Adipose tissue (tissue), 3 donors: Measurements from ENCODE around the gene TAOK3. TPM values are rescaled to one million over a fixed set of nuclear protein-coding genes. Genes with fewer than 3 reads are reported as not detected.
"Not testable (repeated sequence)": the region's sequence is repeated elsewhere in the genome, so short reads cannot be mapped to it uniquely, and the experiment has no call there.

Source experiments
- H3K27ac ChIP-seq: one replicate; pipeline ENCODE4 v1.5.1; 2013; ENCODE audit warnings: low read depth, low read length
- WGBS, 3 donors: extraction: QIAGEN DNeasy Blood & Tissue Kit; methylation state at CpG; one replicate each; pipeline ENCODE4 v1.1.7; 2013; 5-methylcytosine and 5-hydroxymethylcytosine counted together
- polyA plus RNA-seq, 3 donors: library from polyadenylated mRNA; stranded (reverse); fragments of 200-250 nt; gene quantifications; one replicate each; pipeline ENCODE4 v1.2.3, GENCODE V29; 2013
- donor health status: healthy with polysubstance abuse.
- donor health status: Bipolar disorder and iron deficiency.
- donor health status: healthy.

The TAOK3 gene
- polyA plus RNA-seq, 3 donors: 7.9 to 16.4 (median 12.0) TPM

DNA sequence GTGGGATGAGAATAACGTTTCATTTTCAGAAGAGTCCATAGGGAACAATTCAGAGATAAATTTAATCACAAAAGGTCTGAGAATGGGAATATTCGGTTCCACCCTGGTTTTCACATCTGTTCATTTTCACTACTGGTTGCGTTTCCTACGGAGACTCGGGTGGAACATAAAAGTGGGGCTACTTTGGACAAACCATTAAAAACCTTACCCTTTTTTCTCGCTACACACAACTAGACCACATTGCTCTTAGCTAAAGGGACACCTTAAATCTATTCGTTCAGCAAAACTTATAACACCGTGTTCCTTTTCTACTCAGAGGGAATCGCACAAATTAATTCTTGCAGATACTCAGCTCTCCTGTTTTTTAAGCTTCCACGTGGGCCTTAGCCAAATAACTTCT is 2.6 kb upstream of the TAOK3 start:
- WGBS, 3 donors: 53 to 65% (median 63%) methylated on average over 10 of the region's 10 CpGs
- H3K27ac ChIP-seq: no peak overlapping the region

DNA sequence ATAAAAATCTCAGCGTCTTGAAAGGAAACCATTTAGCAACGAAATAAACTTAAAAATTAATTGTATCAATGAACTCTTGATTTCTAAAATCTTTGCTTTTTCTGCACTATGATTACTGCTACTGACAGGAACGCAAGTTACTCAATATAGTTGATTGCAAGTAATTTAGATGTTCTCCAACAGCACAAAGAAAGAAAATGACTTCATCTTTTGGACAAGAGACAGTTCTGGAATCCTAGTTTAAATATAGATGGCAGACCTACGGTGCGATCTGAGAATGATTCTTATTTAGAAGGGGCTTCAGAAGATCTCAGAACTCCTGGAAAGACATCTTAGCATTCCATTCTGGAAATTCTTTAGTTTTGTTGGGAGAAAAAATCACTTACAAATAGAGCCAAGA is 2.2 kb upstream of the TAOK3 start:
- no peak overlapping the region for H3K27ac ChIP-seq
- 60 to 77% (median 64%) methylated on average over 5 of the region's 5 CpGs for WGBS, 3 donors

DNA sequence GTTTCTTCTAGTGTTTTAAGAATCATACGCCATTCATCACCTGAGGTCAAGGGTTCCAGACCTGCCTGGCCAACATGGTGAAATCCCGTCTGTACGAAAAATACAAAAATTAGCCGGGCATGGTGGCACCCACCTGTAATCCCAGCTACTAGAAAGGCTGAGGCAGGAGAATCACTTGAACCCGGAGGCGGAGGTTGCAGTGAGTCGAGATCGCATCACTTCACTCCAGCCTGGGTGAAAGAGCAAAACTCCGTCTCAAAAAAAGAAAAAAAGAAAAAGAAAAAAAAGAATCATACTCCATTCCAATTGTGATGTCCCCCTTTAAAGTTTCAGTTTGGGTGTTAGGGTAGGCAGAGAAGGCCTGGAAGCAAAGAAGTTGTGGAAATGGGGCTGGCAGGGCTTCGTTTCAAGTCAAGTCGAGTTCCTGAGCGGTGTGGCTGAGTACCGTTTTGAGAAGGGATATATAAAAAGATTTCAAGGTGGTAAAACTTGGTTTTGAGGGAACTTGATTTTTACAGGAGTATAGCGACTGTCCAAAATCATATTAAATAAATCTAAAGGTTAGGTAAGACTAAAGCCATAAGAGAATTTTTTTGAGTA is 1.5 kb upstream of the TAOK3 start:
- no peak overlapping the region for H3K27ac ChIP-seq
- WGBS, 3 donors: 92% methylated on average over 14 of the region's 14 CpGs

DNA sequence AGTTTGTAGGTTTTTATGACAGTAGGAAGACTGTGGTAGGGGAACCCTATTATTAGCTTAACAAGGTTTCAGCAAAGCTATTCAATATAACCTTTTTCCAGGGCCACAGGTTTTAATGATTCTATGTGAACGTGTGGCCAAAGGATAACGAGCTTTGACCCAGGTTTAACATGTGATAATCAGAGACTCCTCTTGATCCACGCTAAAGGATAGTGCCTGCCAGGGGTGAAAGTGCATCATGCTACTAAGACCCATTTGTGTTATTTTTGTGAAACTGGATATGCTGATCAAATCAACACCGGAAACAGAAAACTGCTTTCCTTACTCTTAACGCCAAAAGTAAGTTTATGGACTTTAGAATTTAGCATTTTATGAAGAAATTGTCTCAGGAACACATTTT is 909 bp upstream of the TAOK3 start:
- 49 to 62% (median 57%) methylated on average over 5 of the region's 5 CpGs for WGBS, 3 donors
- H3K27ac ChIP-seq: no peak overlapping the region

DNA sequence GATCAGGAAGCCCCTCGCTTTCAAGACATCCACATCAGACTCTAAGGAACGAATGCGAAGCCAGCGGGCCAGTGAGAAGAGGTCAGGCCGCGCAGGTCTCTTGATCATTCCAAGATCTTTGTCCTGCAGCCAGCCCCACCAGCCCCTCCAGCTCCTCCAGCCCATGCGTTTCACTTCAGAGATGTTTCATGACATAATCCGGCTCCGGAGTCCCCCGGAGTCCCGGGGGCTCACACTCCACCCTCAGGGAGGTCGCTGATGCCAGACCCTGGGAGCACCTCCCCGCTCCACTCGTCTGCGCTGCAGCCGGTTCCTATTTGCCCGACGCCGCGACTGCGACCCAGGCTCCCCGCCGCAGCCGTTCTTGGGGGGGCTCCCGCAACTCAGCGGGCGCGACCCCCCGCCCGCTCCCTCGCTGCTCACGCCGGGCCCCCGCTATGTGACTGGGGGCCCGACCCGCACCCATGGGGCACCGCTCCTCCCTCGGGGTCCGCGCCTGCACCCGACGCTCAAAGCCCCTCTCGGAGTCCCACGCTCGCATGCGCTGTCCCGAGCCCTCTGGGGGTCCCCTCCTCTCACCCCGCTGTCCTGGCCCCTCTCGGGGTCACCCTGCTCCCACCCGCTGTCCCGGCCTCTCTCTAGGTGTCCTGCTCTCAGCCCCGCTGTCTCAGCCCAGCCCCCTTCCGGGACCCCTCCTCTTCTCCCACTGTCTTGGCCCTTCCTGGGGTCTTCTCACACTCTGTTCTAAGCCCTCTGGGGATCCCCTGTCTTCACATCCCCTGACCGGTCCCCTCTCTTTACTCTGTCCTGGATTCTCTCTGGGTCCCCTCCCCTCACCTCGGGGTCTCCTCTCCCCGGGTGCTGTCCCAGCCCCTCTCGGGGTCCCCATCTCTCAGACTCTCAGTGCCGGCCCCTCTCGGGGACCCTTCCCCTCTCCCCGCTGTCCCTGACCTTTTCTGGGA is 1.1 kb downstream of the TAOK3 start:
- H3K27ac ChIP-seq: no peak overlapping the region
- 1% methylated on average over 44 to 60 of the region's 60 CpGs for WGBS, 3 donors

DNA sequence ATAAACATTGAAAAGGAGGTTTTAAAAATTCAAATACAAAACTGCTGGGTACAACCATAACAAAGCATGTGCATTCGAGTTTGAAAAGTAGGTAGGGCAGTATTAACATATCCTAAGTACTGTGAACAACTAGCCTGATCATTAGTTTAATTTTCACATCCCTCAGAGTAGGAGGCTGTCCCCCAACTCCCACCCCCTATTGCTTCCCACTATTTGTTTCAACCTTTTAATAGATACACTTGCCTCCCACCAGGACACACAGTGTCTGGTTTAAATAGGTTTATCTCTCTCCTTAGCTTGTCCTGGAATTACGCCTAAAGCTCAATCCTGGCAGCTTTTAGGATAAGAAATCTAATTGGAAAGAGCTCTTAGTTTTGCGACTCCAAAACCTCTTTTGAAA is 2.1 kb downstream of the TAOK3 start:
- 19 to 36% (median 29%) methylated on average over 3 of the region's 3 CpGs for WGBS, 3 donors
- H3K27ac ChIP-seq: no peak overlapping the region

DNA sequence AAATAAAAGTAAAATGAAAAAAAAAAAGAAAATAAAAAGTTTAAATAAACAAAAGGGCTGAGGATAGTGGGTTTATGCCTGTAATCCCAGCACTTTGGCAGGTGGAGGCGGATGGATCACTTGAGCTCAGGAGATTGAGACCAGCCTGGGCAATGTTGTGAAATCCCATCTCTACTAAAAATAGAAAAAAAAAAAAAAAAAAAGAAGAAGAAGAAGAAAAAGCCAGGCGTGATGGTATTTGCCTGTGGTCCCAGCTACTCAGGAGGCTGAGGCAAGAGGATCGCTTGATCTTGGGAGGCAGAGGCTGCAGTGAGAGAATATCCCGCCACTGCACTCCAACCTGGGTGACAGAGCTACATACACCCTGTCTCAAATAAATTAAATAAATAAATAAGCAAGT is 3.9 kb downstream of the TAOK3 start:
- no peak overlapping the region for H3K27ac ChIP-seq
- WGBS, 3 donors: 75 to 93% (median 85%) methylated on average over 4 of the region's 4 CpGs

DNA sequence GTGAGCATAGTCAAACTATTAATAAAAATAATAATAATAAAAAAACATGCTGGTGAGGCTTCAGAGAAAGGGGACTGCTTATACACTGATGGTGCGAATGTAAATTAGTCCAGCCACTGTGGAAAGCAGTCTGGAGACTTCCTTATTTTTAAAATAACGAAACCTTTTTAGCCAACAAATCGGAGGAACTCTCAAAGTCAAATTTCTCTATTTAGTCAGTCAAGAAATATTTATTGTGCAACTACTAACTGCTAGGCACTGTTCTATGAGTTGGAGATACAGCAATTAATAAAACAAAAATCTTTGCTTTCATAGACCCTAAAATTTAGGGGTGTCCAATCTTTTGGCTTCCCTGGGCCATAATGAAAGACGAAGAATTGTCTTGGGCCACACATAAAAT is 10.8 kb downstream of the TAOK3 start:
- 72 to 95% (median 84%) methylated on average over 4 of the region's 4 CpGs for WGBS, 3 donors
- H3K27ac ChIP-seq: no peak overlapping the region

DNA sequence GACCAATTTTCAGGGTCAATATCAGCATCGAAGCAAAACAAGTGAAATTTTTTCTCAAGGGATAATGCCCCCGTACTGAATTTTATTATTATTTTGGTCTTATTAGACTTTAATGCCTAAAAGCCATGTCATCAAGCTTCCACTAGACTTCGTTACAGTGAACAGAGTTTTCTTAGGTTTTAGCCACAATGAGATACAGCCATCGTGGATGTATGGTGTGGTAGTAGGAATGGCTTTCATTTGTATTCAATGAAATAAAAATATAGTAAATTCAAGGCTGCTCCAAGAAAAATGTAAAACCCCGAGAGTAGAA is 11.7 kb downstream of the TAOK3 start:
- no peak overlapping the region for H3K27ac ChIP-seq
- WGBS, 3 donors: 81 to 97% (median 83%) methylated on average over 5 of the region's 5 CpGs

DNA sequence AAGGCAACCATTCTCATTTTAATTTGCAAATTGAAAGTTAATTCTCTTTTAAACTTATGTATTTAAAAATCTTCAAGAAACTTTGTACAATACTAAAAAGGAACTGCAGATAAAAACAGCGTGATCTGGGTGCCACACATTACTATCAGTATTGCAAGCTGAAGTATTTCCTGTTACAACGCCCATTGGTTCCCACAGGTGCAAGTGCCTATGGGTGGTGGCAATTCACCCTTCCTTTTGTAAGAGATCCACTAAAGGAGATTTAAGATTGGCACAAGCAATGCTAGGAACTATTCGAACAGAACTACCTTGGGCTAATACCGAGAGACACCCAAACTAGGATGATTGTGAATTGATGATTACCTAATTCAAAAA is 13.2 kb downstream of the TAOK3 start:
- no peak overlapping the region for H3K27ac ChIP-seq
- 49 to 68% (median 67%) methylated on average over 4 of the region's 4 CpGs for WGBS, 3 donors

DNA sequence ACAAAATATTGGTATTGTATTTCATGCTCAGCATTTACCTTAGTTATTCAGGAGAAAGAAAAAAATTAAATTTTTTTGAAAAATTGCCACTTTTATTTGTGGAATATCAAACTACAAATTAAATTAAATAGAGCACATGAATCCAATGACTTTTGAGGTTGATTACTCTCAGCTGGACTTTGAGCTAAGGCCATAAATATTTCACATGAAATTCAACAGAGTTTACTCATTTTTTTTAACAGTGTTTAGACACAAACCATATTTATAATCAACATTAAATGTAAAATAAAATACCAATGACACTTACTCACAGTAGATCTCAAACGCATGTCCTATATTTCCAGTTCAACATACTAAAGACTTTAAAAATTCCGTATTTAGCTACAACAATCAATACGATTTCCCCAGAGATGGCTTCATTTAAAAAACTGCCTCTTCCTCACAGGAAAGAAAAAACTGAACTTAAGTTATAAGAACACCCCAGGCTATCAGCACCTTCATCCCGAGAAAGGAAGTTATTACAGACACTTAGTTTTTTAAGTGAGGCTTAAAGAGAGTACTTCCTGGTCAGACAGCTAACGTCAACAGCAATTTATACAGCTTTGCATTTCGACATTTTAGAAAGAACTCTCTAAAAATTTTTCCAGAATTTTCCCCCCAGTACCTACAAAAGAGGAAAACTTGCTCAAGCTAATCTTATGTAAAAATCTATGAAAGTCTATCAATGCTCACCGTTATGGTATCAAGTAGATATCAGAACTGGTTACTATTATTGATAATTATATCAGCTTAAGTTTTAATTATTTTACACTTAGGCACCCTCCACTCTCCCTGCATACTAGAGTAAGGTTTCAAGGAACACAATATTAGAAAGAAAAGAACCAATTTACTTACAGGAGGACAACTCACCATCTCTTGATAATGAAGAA is 13.8 kb downstream of the TAOK3 start:
- 35 to 57% (median 40%) methylated on average over 7 of the region's 7 CpGs for WGBS, 3 donors
- no peak overlapping the region for H3K27ac ChIP-seq

DNA sequence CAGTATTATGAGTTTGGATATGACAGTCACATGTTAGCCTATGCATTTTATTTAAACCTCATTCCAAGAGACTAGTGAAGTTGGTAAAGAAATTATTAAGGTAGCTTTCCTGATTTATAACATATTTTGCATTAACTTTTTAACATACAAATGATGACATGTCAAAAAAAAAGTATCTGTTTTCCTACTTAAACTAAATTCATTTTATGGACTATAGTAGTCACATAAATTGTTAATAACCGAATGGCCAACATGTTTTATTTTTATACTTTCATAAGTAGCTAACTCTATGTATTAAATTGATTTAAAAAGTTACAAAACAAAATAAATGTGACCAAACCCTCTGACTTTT is 14.7 kb downstream of the TAOK3 start:
- H3K27ac ChIP-seq: no peak overlapping the region

DNA sequence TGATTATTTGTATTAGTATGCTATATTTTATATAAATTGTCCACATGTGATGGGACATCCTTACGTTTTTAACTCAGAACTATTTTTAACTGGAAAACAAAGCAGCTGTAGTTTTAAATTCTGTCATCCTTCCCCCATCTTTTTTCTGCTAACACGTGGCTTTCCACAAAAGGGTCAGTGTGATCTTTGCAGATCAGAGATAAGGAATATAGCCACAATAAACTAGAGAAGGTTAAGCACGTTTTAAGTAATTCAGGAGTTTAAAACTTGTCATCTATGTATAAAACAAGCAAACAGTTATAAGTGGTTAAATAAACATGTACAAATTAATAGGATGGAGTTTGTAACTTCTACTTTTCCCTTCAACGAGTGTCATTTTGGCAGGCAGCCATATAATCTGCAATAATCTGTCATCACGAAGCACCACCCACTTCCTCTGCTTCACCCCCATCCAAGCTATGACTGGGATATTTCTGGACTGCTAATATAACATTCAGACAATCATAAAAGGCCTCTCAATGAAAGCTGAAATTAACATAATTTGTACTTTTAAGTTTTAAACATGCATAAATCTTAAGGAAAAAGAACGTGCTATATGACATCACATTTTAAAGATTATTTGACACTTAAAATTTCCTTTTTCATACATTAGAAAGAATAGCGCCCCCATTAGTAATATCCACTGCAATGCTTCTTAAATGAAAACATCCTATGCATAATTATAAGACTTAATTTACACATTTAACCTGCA is 15.3 kb downstream of the TAOK3 start:
- H3K27ac ChIP-seq: no peak overlapping the region
- 14 to 23% (median 15%) methylated on average over 7 of the region's 7 CpGs for WGBS, 3 donors

More for the DNA sequence above, 14.7 kb downstream of the TAOK3 start:
- WGBS, 3 donors: 76 to 94% (median 77%) methylated on average over 1 of the region's 1 CpG

DNA sequence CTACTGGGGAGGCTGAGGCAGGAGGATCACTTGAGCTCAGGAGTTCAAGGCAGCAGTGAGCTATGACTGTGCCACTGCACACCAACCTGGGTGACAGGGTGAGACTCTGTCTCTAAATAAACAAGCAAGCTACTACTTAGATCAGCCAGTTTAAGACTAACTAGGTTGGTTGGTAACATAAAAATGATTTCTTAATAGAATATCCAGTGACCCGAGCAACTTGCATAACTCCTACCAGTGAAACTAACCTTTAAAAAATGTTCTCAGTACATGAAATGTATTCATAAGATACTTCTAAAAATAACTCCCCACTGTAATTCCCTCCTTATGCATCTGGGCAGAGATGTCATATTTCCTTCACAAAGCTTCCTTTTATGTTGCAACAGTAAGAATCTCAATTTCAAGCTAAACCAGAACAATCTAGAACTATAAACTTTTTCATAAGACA is 15.9 kb downstream of the TAOK3 start:
- 19 to 54% (median 20%) methylated on average over 1 of the region's 1 CpG for WGBS, 3 donors
- H3K27ac ChIP-seq: no peak overlapping the region

DNA sequence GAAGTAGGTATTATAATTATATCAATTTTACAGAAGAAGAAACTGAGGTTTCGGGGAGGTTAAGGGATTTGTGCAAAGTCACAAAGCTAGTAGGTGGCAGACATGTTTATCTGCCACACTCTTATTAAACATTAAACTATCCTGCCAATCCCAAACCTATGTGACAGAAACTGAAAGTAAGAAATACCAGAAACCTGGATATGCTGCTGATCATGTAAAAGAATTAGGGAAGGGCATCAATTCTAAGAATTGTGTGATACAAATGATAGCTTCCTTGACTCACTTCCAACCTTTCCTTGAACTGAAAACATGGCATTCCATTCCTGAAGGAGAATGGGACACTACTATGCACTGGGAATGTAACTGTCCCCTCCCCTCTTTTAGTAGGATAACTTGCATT is 16.9 kb downstream of the TAOK3 start:
- 91 to 100% (median 100%) methylated on average over 1 of the region's 1 CpG for WGBS, 3 donors
- H3K27ac ChIP-seq: no peak overlapping the region

DNA sequence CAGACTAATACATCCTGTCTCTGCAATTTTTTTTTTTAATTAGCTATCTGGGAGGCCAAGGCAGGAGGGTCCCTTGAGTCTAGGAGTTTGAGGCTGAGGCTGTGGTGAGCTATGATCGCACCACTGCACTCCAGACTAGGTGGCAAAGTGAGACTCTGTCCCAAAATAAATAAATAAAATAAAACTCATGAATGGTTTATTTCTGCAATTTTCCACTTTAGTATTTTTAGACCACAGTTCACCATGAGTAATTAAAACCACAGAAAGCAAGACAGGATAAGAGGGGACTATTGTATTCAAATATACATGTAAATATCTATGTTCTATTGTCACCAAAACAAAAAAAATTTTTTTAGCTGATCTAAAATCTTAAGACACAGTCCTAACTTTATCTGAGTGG is 17.8 kb downstream of the TAOK3 start:
- WGBS, 3 donors: 89 to 97% (median 96%) methylated on average over 1 of the region's 1 CpG
- no peak overlapping the region for H3K27ac ChIP-seq

DNA sequence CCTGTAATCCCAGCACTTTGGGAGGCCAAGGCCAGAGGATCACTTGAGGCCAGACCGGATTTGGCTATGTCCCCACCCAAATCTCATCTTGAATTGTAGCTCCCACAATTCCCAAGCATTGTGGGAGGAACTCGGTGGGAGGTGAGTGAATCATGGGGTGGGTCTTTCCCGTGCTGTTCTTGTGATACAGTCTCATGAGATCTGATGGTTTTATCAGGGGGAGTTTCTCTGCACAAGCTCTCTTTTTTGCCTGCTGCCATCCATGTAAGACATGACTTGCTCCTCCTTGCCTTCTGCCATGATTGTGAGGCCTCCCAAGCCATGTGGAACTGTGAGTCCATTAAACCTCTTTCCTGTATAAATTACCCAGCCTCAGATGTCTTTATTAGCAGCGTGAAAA is 18.2 kb downstream of the TAOK3 start:
- 90 to 93% (median 90%) methylated on average over 4 of the region's 4 CpGs for WGBS, 3 donors
- not testable (repeated sequence) for H3K27ac ChIP-seq

DNA sequence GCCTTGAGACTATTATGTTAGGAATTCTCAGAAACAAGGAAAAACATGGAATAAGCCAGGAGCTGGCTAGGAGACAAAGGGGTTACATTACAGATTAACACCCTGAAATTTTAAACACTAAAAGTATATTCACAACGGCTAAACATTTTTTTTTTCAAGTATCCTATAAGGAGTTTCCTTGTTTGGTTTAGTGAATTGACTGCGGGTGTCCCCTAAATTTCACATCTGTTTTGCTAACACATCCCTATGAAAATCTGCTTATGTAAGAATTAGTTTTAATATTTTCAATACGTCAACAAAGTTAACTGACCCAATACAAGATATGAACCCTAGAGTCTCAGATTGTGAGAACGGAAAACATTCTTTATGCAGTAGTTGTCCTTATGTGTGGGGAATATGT is 19.0 kb downstream of the TAOK3 start:
- H3K27ac ChIP-seq: no peak overlapping the region
- WGBS, 3 donors: 85 to 95% (median 93%) methylated on average over 4 of the region's 4 CpGs
